ENCODE results near the gene ACSL1.

- TF ChIP-seq CTCF (IDR thresholded peaks at IDR 0.05) (no peak), POLR2AphosphoS5 (IDR thresholded peaks at IDR 0.05) (no peak), POLR2A (IDR thresholded peaks at IDR 0.05; ENCODE audit: low read depth) (peak; percentile 34), EP300 (IDR thresholded peaks at IDR 0.05) (no peak)
Observed at GRCh38 chr4:184805462-184806228, 20.1 kb downstream of the ACSL1 start.

Data from esophagus muscularis mucosa (tissue), 4 donors.